Activated B cell treated with CpG ODN at 0.5 μM for 24 hours (primary cell): ENCODE data around the gene RAD51B. TPM values are rescaled to one million over a fixed set of nuclear protein-coding genes. Genes with fewer than 3 reads are reported as not detected.

ENCODE experiments used
- ATAC-seq: fragments of 200-7000 bp; cut with Tn5 transposase; one replicate; pipeline ENCODE4 v1.10.0; 2021; ENCODE audit warnings: low read depth, mild to moderate bottlenecking, moderate library complexity
- CTCF ChIA-PET: fragments of 350-600 bp; sonication (Branson Sonifier 250); formaldehyde crosslinking; loops from one replicate; lab custom pipeline; 2021; ENCODE audit warnings: antibody characterized with exemption; lab: Charles Lee
- POLR2A ChIA-PET: fragments of 350-600 bp; sonication (Branson Sonifier 250); formaldehyde crosslinking; loops from one replicate; lab custom pipeline; 2021; ENCODE audit warnings: antibody characterized with exemption; lab: Charles Lee
- DNase-seq: peaks from one replicate; pipeline ENCODE4 v3.0.0; 2022
- H3K27ac Mint-ChIP-seq: one replicate; pipeline ENCODE4 v1.8.0; 2020; ENCODE audit warnings: mixed read lengths
- H3K27me3 Mint-ChIP-seq: one replicate; pipeline ENCODE4 v1.8.0; 2021; ENCODE audit warnings: mixed read lengths
- H3K36me3 Mint-ChIP-seq: one replicate; pipeline ENCODE4 v1.8.0; 2021; ENCODE audit warnings: low read depth, mixed read lengths
- H3K4me1 Mint-ChIP-seq: one replicate; pipeline ENCODE4 v1.8.0; 2021; ENCODE audit warnings: mixed read lengths
- H3K4me3 Mint-ChIP-seq: one replicate; pipeline ENCODE4 v1.8.0; 2020; ENCODE audit warnings: mild to moderate bottlenecking, mixed read lengths
- H3K9me3 Mint-ChIP-seq: one replicate; pipeline ENCODE4 v1.8.0; 2020; ENCODE audit warnings: mixed read lengths
- intact Hi-C: fragments of 100-400 bp; cut with micrococcal nuclease; formaldehyde crosslinking; loops from one replicate; pipeline ENCODE4 v1.15.1; 2024
- total RNA-seq: library from RNA; stranded (reverse); gene quantifications from 2 replicates; pipeline ENCODE4 v1.2.3, GENCODE V29; 2022
- TF ChIP-seq, protein P1 (sequence below): fragments of 200-600 bp; IDR thresholded peaks from one replicate; pipeline ENCODE4 v1.8.0; 2022; ENCODE audit warnings: antibody characterized with exemption, mild to moderate bottlenecking

RAD51B gene
- total RNA-seq, 1 donor from 2014 or later = 53.9 TPM

- TF ChIP-seq, protein P1, sequence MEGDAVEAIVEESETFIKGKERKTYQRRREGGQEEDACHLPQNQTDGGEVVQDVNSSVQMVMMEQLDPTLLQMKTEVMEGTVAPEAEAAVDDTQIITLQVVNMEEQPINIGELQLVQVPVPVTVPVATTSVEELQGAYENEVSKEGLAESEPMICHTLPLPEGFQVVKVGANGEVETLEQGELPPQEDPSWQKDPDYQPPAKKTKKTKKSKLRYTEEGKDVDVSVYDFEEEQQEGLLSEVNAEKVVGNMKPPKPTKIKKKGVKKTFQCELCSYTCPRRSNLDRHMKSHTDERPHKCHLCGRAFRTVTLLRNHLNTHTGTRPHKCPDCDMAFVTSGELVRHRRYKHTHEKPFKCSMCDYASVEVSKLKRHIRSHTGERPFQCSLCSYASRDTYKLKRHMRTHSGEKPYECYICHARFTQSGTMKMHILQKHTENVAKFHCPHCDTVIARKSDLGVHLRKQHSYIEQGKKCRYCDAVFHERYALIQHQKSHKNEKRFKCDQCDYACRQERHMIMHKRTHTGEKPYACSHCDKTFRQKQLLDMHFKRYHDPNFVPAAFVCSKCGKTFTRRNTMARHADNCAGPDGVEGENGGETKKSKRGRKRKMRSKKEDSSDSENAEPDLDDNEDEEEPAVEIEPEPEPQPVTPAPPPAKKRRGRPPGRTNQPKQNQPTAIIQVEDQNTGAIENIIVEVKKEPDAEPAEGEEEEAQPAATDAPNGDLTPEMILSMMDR = no peak
- no peak overlapping the region for H3K4me3 Mint-ChIP-seq
- H3K36me3 Mint-ChIP-seq = no peaks in the 10 kb centered on the region
- DNase-seq (no peak), ATAC-seq (no peak)
- intact Hi-C loops = no loop called here
- no peaks in the 10 kb centered on the region for H3K4me1 Mint-ChIP-seq
- ChIA-PET POLR2A (no interaction called here), CTCF (no interaction called here)
- H3K9me3 Mint-ChIP-seq = no peaks in the 10 kb centered on the region
- H3K27me3 Mint-ChIP-seq = no peaks in the 10 kb centered on the region
- no peak overlapping the region for H3K27ac Mint-ChIP-seq
These were observed 402.6 kb downstream of the RAD51B start for GRCh38 chr14:68222154-68222553.

- TF ChIP-seq, protein P1 = no peak
- intact Hi-C loops = no loop called here
- no peaks in the 10 kb centered on the region for H3K9me3 Mint-ChIP-seq
- CTCF ChIA-PET = no interaction called here
- H3K27me3 Mint-ChIP-seq = no peaks in the 10 kb centered on the region
- H3K36me3 Mint-ChIP-seq = no peaks in the 10 kb centered on the region
- H3K4me1 Mint-ChIP-seq = no peaks in the 10 kb centered on the region
- DNase-seq (no peak), ATAC-seq (no peak)
- H3K27ac Mint-ChIP-seq = no peak overlapping the region
- POLR2A ChIA-PET = no interaction called here
- H3K4me3 Mint-ChIP-seq = no peak overlapping the region
These were observed 403.1 kb downstream of the RAD51B start for GRCh38 chr14:68222726-68223125.

- ChIA-PET CTCF (no interaction called here), POLR2A (no interaction called here)
- no peaks in the 10 kb centered on the region for H3K36me3 Mint-ChIP-seq
- H3K9me3 Mint-ChIP-seq = no peaks in the 10 kb centered on the region
- H3K4me3 Mint-ChIP-seq = no peak overlapping the region
- H3K27me3 Mint-ChIP-seq = no peaks in the 10 kb centered on the region
- no peak overlapping the region for H3K27ac Mint-ChIP-seq
- H3K4me1 Mint-ChIP-seq = no peaks in the 10 kb centered on the region
- ATAC-seq = no peak
- TF ChIP-seq, protein P1 = no peak
- intact Hi-C loops = no loop called here
- no peak for DNase-seq
These were observed 404.1 kb downstream of the RAD51B start for GRCh38 chr14:68223631-68224030.

- Mint-ChIP-seq H3K36me3 (no peaks in the 10 kb centered on the region), H3K27me3 (no peaks in the 10 kb centered on the region), H3K4me3 (no peak overlapping the region), H3K4me1 (no peaks in the 10 kb centered on the region), H3K27ac (no peak overlapping the region), H3K9me3 (no peaks in the 10 kb centered on the region)
- DNase-seq (no peak), ATAC-seq (no peak)
- intact Hi-C loops = no loop called here
- TF ChIP-seq, protein P1 = no peak
- ChIA-PET CTCF (no interaction called here), POLR2A (no interaction called here)
These were observed 405.7 kb downstream of the RAD51B start for GRCh38 chr14:68225321-68225720.

DNA sequence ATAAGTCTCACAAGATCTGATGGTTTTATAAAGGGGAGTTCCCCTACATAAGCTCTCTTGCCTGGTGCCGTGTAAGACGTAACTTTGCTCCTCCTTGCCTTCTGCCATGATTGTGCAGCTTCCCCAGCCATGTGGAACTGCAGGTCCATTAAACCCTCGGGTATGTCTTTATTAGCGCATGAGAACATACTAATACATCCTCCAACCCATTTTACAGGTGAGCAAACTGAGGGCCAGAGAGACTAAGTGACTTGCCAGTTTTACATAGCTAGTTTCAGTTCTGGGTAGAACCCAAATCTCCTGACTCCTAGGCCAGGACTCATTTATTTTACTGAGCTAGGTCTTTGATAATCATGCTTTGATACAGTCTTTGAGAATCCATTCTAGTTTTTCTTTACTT, 406.9 kb downstream of the RAD51B start:
- POLR2A ChIA-PET = interaction anchor here (0.5 to 0.6 kb wide), 2 partner anchors 568 to 617 kb away, joined by 3 to 7 read pairs; no protein-coding TSS in a partner anchor
- Mint-ChIP-seq H3K27me3 (no peaks in the 10 kb centered on the region), H3K27ac (no peak overlapping the region), H3K36me3 (no peaks in the 10 kb centered on the region), H3K4me3 (no peak overlapping the region), H3K9me3 (no peaks in the 10 kb centered on the region), H3K4me1 (no peaks in the 10 kb centered on the region)
- CTCF ChIA-PET = interaction anchor here (0.6 kb wide), 1 partner anchor 282 kb away, joined by 3 read pairs; no protein-coding TSS in a partner anchor
- DNase-seq (no peak), ATAC-seq (no peak)
- intact Hi-C loops = no loop called here
- TF ChIP-seq, protein P1 = no peak
